CD4-positive, alpha-beta T cell treated with Interleukin-4 for 4 hours (primary cell): ENCODE data around the gene DPH3.

Source experiments
- DNase-seq: peaks from one replicate; pipeline ENCODE4 v3.0.0-alpha.2; 2020

DPH3 gene

DNA sequence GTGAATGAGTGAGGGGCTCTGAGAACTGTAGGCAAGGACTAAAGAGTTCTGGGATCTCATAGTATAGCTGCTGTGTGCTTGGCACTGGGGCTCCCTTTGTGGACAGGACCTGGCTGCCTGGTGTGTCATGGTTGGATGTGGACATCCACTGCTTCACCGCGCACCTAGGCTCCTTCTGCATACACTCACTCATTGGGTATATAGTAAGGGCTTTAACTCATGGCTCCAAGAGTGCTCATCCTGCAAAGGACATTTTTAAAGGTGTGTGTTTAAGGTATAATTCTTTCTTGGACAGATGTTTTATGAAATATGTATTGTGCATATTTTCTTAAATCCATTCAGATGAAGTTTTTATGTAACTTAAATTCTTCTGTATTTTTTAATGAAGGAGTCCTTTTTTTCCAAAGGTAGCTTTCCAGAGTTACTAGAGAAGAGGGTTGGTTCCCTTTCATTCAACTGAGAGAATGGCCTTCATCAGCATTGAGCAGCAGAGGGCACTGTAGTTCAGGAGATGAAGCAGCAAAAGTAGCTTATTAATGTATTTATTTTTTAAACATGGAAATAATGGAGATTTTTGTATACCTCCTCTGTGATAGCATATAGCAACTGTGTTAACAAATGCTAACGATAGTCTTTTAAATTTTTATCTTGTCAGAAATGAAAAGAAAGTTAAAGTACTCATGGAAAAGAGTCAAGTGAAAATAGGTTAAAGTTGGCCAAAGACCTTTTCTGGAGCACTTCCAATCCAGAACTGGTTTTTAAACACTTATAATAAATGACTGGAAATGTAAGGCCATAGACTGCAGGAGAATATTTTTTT lies 25.5 kb upstream of the DPH3 start:
- peak; percentile 78 for DNase-seq

DNA sequence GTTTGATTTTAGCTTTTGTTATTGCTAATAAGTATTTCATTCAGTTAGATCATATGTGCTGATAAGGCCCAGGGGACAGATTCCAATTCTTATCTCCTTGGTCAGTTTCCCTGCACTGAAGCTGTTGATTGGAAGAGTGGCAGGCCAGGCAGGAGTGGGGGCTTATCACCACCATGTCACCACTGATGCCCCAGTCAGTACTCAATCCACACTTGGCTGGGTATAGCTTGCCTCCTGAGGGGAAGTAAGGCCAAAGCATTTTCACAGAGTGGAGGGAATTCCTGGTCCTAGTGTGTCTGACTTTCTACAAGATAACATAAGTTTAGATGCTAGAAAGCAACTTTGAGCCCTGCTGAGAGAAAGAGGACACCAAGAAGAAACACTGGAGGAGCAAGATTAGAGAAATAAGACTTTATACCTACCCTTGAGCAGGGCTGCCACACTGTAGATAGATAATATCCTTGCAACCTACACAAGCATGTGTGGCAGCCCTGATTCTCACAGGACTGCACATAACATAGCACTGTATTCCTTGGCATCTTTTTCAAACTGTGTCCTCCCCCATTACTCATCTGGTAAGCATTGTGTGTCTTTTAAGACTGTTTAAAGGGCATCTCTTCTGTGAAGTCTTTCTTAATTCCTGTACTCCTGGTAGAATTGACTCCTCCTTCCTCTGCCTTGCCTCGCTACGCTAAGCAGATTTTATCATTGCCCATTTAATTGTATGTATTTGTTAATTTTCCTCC lies 24.6 kb upstream of the DPH3 start:
- no peak for DNase-seq

DNA sequence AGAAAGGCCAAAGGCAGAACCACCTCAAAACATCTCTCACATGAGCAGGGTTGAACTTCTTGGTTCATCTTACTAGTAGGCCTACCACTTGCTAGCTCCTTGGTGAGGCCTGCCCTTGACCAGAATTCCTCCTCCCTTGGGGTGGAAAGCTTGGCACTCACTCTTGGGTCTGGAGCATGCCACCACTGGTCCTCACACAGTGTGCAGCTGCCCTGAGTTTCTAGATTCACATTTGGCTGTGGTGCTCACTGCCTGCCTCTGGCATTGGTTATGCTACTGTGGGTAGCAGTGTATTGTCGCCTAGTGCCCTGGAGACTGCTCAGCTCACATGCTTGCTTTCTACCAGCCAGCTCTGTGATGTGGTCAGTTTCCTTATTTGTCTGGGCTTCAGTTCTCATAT lies 23.9 kb upstream of the DPH3 start:
- DNase-seq = no peak

DNA sequence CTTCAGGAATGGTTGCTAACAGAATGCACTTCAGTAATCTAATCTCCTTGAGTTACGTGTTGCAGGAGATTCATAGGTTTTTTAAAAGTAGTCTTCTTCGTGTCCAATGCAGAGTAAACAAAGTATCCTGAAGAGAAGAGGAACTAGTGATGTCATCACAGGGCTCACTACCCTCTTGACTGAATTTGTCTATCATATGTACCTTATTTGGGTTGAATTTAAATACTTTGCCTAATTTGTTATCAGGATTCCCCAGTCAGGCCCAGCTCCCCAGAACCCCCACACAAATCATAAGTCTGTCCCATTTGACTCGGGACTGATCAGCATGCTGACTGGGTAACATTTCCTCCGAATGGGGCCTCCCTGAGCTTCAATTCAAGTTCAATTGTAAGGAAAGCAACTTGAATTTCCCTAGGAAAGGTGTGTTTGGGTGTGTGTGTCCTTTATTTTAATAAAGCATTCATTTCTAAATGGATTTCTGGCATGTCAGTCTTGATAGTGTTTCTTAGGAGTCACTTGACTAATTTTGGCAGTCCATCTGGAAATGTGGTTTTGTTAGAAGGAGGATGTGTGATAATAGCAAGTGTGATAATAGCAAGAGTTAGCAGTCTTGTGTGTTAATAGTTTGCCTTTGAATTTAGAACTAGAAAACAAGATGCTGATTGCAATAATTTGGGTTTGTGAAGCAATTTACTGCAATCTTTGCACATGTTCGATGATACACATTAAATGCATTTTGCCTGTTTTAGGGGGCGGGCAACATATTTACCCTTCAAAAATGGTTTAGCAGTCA lies 22.2 kb upstream of the DPH3 start:
- DNase-seq = no peak

DNA sequence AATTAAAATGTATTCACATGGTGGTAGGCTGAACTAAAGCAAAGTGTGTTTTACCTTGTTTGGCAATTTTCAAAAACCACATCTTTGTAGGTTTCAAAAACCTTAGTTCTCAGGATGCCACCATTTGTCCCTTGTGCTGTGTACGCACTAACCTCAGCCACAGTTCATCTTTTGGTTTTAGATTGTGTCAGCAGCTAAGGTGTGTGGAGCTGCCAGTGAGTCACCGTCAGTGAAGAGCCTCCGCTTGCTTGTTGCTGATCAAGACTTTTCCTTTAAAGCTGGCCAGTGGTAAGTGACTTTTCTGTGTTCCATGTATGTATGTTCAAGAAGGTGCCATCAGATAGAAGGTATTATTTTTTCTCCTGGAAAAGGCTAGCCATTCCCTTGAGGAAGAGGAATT lies 21.4 kb upstream of the DPH3 start:
- peak; percentile 88 for DNase-seq

DNA sequence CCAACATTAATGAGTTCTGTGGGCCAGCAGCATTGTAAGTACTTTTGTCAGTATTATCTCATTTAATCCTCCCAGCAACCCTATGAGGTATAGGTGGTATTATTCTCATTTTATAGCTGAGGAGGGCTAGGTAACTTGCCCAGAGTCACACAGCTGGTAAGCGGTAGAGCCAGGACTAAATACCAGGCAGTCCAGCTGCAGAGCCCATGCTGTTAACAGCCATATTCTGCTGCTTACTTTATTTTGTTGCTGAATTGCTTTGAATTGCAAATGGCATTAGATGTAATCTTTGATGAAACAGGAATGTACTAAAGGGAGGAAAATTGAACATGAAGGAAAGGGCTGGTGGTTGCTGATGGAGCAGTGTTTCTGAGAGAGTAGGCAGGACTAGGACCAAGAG lies 19.9 kb upstream of the DPH3 start:
- no peak for DNase-seq

DNA sequence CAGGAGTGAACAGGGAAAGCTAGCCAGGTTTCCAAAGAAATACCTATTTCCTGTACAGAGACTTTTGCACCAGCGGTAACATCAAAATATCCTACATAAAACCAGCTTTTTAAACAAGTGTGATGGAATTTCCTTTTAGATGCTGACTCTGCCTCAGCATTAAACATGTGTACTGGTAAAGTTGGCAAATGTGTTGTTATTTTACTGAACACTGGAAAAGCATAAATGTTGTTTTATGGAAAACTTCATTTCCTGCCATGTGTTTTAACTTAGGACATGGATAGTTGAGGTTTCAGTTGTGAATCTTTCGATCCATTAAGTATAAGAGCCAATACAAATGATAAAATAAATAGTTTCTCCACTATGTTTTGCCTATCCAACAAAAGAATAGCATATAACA lies 15.9 kb upstream of the DPH3 start:
- DNase-seq = no peak

DNA sequence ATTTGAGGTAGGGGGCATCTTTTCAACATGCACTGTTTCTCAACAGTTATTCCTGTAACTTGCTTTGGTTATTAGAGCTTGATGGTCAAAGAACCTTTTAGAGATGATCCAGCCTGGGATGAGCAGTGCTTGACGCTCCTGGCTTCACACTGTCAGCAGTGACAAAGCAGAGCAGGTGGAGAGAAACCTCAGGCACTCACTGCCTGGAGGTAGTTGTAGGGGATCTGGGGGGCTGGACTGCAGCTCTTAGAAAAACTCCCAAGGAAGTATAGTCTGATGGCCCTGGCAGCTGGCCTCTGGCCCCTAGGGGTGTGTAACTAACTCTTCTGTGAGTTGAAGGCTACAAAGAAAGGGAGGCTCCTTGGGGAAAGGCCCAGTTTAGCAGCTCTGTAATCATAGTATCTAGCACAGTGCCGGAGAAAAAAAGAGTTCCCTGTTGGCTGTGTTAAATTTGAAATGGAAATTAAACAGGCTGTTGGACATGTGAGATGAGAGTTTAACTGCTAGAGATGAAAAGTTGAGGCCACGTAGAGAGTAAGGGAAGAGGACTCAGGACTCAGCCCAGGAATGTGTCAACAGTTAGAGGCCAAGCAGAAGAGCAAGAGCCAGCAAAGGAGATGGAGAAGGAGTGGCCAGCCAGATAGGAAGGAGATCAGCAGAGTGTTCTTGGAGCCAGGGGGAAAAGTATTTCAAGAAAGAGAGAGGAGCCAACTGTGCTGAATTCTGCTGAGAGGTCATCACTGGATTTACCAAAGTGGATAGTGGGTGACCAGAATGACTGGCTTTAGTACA lies 14.5 kb upstream of the DPH3 start:
- DNase-seq = no peak

DNA sequence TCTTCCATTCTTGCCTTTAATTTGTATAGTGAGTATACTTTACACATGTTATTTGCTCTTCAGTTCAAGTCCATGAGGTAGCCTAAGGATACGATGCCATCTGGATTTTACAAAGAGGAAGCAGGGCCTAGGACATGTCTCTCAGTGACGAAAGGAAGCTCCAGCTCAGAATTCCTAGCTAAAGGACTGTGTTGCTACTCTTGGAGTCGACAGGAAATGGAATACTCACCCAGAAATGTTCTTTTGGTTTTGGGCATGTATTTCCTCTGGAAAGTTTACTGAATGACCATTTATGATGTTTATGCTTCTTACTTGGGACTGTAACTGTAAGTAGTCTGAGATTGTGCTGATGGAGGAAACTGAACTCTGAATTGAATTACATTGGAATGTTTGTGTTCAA lies 12.7 kb upstream of the DPH3 start:
- DNase-seq = no peak

DNA sequence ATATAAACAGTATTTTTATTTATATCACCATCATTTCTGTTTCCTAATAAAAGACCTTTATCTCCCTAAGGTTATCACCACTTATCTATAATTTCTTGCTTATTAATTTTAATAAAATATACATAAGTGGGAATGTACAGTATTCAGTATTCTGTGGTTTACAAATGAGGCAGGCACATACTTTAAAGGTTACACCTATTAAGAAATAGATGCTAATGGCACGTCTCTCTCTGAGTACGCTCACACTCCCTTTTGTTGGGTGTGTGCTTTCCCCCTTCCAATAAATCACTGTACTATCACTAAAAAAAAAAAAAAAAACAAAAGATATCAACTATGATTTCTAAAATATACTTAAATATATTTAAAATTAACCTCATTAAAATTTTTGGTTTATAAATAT lies 9.1 kb upstream of the DPH3 start:
- no peak for DNase-seq

DNA sequence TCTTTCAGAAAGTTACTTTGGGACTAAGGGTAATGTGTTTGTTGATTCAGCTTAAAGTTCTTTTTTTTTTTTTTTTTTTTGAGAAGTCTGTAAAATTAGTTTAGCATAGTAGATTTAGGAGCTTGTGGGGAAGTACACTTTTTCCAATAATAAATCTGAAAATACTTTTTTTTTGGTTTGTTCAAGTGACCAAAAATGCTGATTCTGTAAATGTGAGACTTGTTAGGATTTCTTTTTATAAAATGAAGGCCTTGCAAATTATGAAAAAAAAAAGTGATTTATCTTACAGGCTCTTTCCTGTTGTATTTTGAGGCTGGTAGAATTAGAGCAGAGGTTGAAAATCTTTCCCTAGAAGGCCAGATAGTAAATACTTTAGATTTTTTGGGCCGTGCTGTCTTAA lies 7.8 kb upstream of the DPH3 start:
- DNase-seq = no peak

DNA sequence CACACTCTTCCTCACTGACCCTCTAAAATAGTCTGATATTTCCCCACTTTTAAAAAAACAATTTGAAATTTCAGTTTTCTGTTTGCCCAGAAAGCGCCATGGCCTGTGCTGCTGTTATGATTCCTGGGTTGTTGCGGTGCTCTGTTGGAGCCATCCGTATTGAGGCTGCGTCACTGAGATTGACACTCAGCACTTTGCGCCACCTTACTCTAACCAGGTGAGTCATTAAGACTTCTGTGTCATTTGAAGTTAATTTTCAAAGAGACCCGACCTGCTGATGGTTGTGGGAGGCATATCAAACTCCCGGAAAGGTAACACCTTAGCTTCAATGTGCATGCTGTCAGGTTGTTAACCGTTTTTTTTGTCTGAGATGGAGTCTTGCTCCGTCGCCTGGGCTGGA lies 6.1 kb upstream of the DPH3 start:
- DNase-seq = no peak

DNA sequence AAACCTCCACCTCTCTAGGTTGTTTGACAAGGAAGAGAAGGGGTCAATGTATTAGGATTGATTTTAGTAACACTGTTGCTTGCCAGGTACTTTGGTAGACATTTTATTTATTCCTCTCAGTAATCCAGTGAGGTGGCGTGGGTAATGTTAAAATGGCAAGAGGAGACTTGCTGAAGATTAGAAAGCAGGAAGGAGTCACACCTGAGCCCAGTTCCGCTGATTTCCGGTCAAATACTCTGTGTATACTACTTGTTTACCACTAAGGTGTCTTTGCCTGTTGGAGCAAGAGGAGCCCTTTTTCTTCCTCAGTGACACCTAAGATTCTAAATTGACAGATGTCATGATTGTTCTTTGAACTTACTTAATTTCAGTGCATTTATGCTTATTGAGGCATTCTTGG lies 2.0 kb upstream of the DPH3 start:
- no peak for DNase-seq

DNA sequence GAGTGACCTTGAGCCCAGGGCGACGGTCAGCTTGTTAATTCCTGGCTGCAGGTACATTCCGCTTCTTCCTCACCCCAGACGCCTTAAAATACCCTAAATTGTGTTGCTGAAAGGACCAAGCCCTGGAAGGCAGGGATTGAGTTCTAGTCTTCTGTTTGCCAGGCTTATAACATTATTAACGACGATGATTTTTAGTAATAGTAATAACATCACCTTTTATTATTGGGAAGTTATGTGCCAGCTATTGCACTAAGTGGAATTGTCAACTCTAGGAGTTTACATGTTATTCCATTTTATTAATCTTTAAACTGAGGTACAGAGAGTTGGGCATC lies 678 bp upstream of the DPH3 start:
- DNase-seq = no peak

DNA sequence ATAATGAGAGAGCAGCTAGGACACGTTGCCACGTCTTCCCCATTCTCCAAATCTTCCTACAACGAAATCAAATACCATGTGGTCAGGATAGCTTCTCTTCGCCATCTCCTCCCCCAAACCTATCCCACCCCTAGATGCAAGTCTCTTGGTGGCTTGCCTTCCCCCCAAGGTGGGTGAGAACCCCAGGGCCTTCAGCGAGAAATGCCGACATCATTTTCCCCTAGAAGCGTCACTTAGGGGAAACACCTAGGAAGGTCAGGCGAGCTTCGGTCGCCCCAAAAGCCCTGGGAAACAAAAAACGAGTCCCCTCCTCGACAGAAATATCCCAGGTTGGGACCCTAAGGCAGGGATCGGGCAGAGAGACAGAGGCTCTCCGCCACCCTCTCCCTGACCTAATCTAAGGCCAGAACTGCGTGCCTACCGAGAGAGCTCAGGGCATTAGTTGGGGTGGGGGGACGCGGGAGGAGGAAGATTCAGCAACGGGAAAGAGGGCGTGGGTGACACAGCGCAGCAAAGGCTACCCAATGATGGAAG lies 502 bp downstream of the DPH3 start:
- peak; percentile 6 for DNase-seq

DNA sequence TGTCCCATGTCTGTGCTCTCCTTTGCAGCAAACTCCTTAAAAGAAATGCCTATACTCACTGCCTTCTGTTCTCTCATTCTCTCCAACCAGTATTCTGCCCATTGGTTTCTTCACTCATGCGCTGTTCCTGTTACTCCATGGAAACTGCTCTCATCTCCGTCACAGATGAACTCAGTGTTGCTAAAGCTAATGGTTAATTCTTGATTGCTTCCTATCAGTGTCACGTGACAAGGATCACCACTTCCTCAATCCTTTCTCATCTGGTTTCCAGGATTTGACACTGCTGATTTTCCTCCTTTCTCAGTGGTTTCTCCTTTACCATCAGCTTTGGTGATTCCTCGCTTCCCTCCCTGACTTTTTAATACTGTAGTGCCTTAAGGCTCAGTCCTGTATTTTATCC lies 2.6 kb downstream of the DPH3 start:
- DNase-seq = no peak

DNA sequence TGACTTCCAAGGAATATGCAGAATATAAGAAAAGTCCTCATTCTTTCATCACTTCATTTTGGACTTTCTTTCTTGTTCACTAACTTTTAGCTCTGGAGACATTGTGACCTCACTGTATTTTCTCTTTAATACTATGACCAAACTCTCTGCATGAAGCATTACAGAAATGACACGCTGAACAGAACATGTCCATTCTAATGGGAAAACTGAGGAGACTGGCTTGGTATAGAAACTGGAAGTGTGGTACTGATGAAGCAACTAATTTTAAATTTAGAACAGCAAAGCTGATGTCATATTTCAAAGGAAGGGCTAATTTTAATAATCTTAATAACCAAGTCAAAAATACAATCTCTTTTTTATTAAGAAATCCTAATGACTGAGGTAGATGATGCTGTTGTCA lies 4.7 kb downstream of the DPH3 start:
- no peak for DNase-seq

DNA sequence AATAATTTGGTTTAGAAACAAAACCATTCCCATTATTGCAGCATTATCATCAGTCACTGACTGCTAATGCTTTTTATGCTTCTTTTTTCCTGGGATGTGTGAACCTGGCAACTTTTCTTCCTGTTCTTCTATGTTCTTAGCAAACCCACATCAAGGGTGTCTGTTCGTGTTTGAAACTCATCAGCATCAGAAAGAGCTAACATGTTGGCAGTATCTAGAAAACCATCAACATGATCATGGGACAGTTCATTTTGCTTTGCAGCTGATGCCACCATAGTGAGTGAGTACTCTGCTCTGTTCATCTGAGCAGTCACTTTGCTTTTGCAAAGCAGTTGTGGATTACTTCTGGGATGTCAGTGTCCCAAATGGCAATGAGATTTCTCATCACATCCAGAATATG lies 5.9 kb downstream of the DPH3 start:
- no peak for DNase-seq

DNA sequence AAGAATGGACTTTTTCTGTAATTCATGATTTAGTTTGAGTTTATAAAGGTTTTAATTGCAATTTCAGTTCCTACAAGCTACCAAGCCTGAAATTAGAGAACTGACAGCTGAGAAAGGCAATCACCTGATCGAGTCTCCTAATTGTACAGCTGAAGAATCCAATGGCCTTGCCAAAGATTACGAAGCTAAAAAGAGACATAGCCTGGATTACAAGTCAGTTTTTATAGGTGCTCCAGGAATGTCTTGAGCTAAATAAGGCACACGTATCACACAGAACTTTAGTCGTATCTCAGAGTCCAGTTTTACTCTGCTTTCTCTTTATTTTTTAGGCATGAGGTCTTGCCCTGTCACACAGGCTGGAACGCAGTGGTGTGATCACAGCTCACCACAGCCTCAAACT lies 6.6 kb downstream of the DPH3 start:
- no peak for DNase-seq

DNA sequence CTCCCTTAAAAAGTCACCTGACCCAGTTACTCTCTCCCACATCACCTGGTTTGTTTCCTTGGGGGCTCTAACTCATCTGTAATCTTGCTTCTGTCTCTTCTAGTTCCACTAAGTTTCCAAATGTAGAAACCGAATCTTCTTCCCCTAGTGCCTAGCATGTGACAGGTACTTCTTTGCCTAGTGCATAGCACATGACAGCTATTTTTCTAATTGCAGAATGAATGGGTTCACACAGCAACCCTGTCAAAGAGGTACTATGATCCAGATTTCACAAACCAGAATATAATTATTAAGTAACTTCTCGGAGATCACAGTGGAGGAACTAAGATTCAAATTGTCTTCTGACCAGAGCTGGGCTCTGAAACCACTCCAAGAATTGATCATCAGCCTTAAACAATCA lies 7.4 kb downstream of the DPH3 start:
- DNase-seq = no peak

DNA sequence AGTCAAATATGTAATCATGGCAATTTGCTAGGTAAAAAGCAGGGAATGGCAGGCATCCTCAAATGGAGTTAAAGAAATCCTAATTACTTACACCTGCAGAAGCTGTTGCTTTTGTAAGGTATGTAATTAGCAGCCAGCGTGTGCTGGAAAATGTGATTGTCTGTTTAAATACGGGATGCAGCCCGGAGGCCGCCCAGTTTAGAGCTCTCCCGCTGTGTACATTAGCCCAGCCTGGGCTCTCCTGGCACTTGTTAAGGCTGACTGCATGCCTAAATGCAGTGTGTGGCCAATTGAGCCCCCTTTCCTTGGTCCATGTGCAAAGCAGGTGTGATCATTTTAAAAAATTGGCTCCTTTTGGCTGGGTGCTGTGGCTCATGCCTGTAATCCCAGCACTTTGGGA lies 9.0 kb downstream of the DPH3 start:
- DNase-seq = no peak

DNA sequence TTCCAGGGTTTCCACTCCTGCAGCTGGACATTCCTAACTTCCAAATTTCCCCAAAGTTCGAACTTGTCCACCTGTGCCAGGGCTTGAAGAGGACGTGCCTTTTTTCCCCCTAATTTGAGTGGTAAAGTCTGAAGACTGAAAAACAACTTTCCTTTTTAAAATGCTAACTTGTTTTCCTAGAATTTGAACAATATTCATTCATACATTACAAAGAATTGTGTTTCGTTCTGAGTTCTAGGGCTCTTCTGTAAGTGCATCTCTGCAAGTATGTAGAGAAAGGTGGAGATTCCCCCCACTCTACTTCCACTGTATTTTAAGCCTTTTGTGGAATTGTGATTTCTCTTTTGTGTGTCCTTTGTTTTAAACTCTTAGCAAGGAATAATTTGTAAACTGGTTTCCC lies 9.4 kb downstream of the DPH3 start:
- DNase-seq = no peak

DNA sequence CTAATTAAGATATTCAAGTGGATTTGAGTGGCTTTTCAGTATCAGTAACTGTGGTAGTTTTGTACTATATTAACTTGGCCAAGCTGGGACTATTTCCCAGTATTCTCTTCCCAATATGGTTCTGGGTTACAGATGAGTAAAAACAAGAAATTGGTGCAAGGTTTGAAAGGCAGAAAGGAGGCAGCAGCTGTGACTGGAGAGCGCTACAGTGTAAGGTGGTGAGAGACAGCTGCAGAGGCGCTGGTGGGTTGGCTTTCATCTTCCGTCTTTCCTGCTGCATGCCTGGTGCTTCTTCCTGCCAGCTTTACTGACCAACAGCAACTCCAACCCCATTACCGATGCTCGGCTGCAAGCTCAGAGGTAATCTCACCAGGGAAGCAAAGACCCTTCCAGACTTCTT lies 9.8 kb downstream of the DPH3 start:
- DNase-seq = no peak
